Mammary epithelial cell (primary cell): ENCODE measurements around the gene ARL5A.

Experiments
- EZH2 ChIP-seq: IDR thresholded peaks from 2 replicates; pipeline ENCODE4 v1.6.1; 2012; ENCODE audit warnings: low read length, inconsistent platforms, borderline replicate concordance
- TF ChIP-seq, protein P1 (sequence below), 2 donors: IDR thresholded peaks in 1 of 2; conservative IDR thresholded peaks in 1 of 2; 2 replicates each; pipeline ENCODE4 v1.5.1; 2011 to 2012; ENCODE audit warnings: inconsistent platforms in 2 of 2, low read length in 2 of 2, mild to moderate bottlenecking in 2 of 2, control low read depth in 1 of 2, low read depth in 1 of 2; ENCODE audit not compliant: insufficient read depth in 1 of 2; ENCODE audit errors: extremely low read depth in 1 of 2

GRCh38 chr2:151869291-151869690 is 41.1 kb upstream of the ARL5A start:
- TF ChIP-seq, protein P1, sequence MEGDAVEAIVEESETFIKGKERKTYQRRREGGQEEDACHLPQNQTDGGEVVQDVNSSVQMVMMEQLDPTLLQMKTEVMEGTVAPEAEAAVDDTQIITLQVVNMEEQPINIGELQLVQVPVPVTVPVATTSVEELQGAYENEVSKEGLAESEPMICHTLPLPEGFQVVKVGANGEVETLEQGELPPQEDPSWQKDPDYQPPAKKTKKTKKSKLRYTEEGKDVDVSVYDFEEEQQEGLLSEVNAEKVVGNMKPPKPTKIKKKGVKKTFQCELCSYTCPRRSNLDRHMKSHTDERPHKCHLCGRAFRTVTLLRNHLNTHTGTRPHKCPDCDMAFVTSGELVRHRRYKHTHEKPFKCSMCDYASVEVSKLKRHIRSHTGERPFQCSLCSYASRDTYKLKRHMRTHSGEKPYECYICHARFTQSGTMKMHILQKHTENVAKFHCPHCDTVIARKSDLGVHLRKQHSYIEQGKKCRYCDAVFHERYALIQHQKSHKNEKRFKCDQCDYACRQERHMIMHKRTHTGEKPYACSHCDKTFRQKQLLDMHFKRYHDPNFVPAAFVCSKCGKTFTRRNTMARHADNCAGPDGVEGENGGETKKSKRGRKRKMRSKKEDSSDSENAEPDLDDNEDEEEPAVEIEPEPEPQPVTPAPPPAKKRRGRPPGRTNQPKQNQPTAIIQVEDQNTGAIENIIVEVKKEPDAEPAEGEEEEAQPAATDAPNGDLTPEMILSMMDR (conservative IDR thresholded peaks at IDR 0.05 in 1 of 2, IDR thresholded peaks at IDR 0.05 in 1 of 2; ENCODE audit: extremely low read depth in 1 of 2, insufficient read depth in 1 of 2, low read depth in 1 of 2, low read length in 2 of 2): no peak
- TF ChIP-seq EZH2: no peak
